ENCODE data around the gene CNBD2. TPM values are rescaled to one million over a fixed set of nuclear protein-coding genes. Genes with fewer than 3 reads are reported as not detected.

CNBD2 gene
- total RNA-seq (1 to 10 TPM; 1.7 to 6.1 TPM), polyA plus RNA-seq (10 to 100 TPM in 1 of 2 donors, 1 to 10 TPM in 1; 4.7 to 13.6 TPM)
- long read RNA-seq, donor 1, transcript CNBD2-206 (1 exons, 662 nt), result major isoform, 17 of 17 reads
- long read RNA-seq, donor 1, partial matches to known transcripts, result 0 of 17 reads
- long read RNA-seq, donor 1, other reads (novel, unspliced or antisense), result 0 of 17 reads
- long read RNA-seq, donor 2, transcript CNBD2-206 (1 exons, 662 nt), result major isoform, 7 of 7 reads
- long read RNA-seq, donor 2, partial matches to known transcripts, result 0 of 7 reads
- long read RNA-seq, donor 2, other reads (novel, unspliced or antisense), result 0 of 7 reads
- long read RNA-seq, donor 3, partial matches to known transcripts, result 0 of 2 reads
- long read RNA-seq, donor 3, other reads (novel, unspliced or antisense), result 0 of 2 reads
- long read RNA-seq, donor 4, partial matches to known transcripts, result 0 of 3 reads
- long read RNA-seq, donor 4, other reads (novel, unspliced or antisense), result 0 of 3 reads
- long read RNA-seq, donor 5, transcript CNBD2-206 (1 exons, 662 nt), result major isoform, 10 of 10 reads
- long read RNA-seq, donor 5, partial matches to known transcripts, result 0 of 10 reads
- long read RNA-seq, donor 5, other reads (novel, unspliced or antisense), result 0 of 10 reads

- no peak within 1 kb of the TSS for H3K27ac ChIP-seq (ENCODE audit: low read depth in 1 of 2, low read length in 1 of 2)
- DNase-seq (no peak), ATAC-seq (ENCODE audit: insufficient read depth, low FRiP score) (no peak)
- peaks cover 0 to 3% (median 0%) of the 10 kb centered on the region in 5 donors for H3K4me1 ChIP-seq (ENCODE audit: control insufficient read depth in 5 of 5, insufficient read depth in 5 of 5, low read length in 5 of 5)
- WGBS, 2 donors, result 91 to 95% methylated on average over 3 of the region's 3 CpGs
- peaks cover 0 to 2% (median 0%) of the 10 kb centered on the region in 4 donors for H3K9me3 ChIP-seq (ENCODE audit: control insufficient read depth in 4 of 4, insufficient read depth in 3 of 4, low read length in 3 of 4)
- no peaks in the 10 kb centered on the region for H3K27me3 ChIP-seq (ENCODE audit: control insufficient read depth in 3 of 3, insufficient read depth in 3 of 3, low read length in 2 of 3)
- no peak within 1 kb of the TSS for H3K9ac ChIP-seq (ENCODE audit: insufficient read depth in 1 of 2, low read length in 2 of 2)
- H3K36me3 ChIP-seq (ENCODE audit: control insufficient read depth in 4 of 4, insufficient read depth in 4 of 4, low read length in 4 of 4), result no peaks in the 10 kb centered on the region
- H3K4me3 ChIP-seq, result no peak within 1 kb of the TSS
- TF ChIP-seq, protein P1, sequence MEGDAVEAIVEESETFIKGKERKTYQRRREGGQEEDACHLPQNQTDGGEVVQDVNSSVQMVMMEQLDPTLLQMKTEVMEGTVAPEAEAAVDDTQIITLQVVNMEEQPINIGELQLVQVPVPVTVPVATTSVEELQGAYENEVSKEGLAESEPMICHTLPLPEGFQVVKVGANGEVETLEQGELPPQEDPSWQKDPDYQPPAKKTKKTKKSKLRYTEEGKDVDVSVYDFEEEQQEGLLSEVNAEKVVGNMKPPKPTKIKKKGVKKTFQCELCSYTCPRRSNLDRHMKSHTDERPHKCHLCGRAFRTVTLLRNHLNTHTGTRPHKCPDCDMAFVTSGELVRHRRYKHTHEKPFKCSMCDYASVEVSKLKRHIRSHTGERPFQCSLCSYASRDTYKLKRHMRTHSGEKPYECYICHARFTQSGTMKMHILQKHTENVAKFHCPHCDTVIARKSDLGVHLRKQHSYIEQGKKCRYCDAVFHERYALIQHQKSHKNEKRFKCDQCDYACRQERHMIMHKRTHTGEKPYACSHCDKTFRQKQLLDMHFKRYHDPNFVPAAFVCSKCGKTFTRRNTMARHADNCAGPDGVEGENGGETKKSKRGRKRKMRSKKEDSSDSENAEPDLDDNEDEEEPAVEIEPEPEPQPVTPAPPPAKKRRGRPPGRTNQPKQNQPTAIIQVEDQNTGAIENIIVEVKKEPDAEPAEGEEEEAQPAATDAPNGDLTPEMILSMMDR (IDR thresholded peaks at IDR 0.05; ENCODE audit: control extremely low read depth, extremely low read depth), result no peak
Observed at GRCh38 chr20:35967979-35968640, at the start of gene CNBD2. CNBD2 (plus strand) TSS chr20:35968590; CDS start chr20:35968763, 173 bp downstream.

DNA sequence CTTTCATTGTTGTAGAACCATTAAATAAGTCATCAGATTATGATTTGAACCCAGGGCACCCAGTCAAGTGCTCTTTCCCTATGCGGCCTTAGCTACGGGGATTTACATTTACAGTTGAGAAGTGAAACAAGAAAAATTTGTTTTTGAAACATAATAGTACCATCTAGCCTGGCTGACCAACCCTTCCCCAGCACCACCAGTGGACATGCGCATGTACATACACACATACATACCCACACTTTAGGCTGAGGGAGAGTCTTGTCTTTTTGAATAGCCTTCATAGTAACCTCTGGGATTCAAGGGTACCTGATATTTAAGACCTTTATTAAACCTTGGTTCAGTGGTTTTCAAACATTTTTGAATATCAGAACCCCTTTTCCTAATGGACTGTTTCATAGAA lies 47.9 kb upstream of the CNBD2 start:
- ATAC-seq (ENCODE audit: insufficient read depth, low FRiP score) (no peak), DNase-seq (no peak)
- 95 to 96% methylated on average over 3 of the region's 3 CpGs for WGBS, 2 donors
- H3K27me3 ChIP-seq (ENCODE audit: control insufficient read depth in 3 of 3, insufficient read depth in 3 of 3, low read length in 2 of 3), result no peaks in the 10 kb centered on the region
- H3K36me3 ChIP-seq (ENCODE audit: control insufficient read depth in 4 of 4, insufficient read depth in 4 of 4, low read length in 4 of 4), result peaks cover 10 to 30% (median 29%) of the 10 kb centered on the region in 4 donors
- H3K4me1 ChIP-seq (ENCODE audit: control insufficient read depth in 5 of 5, insufficient read depth in 5 of 5, low read length in 5 of 5), result no peaks in the 10 kb centered on the region
- no peak overlapping the region for H3K4me3 ChIP-seq
- H3K9me3 ChIP-seq (ENCODE audit: control insufficient read depth in 4 of 4, insufficient read depth in 3 of 4, low read length in 3 of 4), result no peaks in the 10 kb centered on the region
- H3K27ac ChIP-seq (ENCODE audit: low read depth in 1 of 2, low read length in 1 of 2), result no peak overlapping the region
- TF ChIP-seq, protein P1 (IDR thresholded peaks at IDR 0.05; ENCODE audit: control extremely low read depth, extremely low read depth), result no peak
- H3K9ac ChIP-seq (ENCODE audit: insufficient read depth in 1 of 2, low read length in 2 of 2), result no peak overlapping the region

GRCh38 chr20:35929301-35929700 lies 39.1 kb upstream of the CNBD2 start:
- H3K9ac ChIP-seq (ENCODE audit: insufficient read depth in 1 of 2, low read length in 2 of 2), result no peak overlapping the region
- H3K4me1 ChIP-seq (ENCODE audit: control insufficient read depth in 5 of 5, insufficient read depth in 5 of 5, low read length in 5 of 5), result no peaks in the 10 kb centered on the region
- H3K9me3 ChIP-seq (ENCODE audit: control insufficient read depth in 4 of 4, insufficient read depth in 3 of 4, low read length in 3 of 4), result no peaks in the 10 kb centered on the region
- no peak for DNase-seq
- 87 to 97% methylated on average over 2 of the region's 2 CpGs for WGBS, 2 donors
- H3K4me3 ChIP-seq, result no peak overlapping the region
- TF ChIP-seq, protein P1 (IDR thresholded peaks at IDR 0.05; ENCODE audit: control extremely low read depth, extremely low read depth), result no peak
- no peak overlapping the region for H3K27ac ChIP-seq (ENCODE audit: low read depth in 1 of 2, low read length in 1 of 2)
- no peaks in the 10 kb centered on the region for H3K27me3 ChIP-seq (ENCODE audit: control insufficient read depth in 3 of 3, insufficient read depth in 3 of 3, low read length in 2 of 3)
- ATAC-seq (ENCODE audit: insufficient read depth, low FRiP score), result no peak
- H3K36me3 ChIP-seq (ENCODE audit: control insufficient read depth in 4 of 4, insufficient read depth in 4 of 4, low read length in 4 of 4), result peaks cover 9 to 31% (median 24%) of the 10 kb centered on the region in 4 donors
